ENCODE results near the gene CYP26A1.

DNA sequence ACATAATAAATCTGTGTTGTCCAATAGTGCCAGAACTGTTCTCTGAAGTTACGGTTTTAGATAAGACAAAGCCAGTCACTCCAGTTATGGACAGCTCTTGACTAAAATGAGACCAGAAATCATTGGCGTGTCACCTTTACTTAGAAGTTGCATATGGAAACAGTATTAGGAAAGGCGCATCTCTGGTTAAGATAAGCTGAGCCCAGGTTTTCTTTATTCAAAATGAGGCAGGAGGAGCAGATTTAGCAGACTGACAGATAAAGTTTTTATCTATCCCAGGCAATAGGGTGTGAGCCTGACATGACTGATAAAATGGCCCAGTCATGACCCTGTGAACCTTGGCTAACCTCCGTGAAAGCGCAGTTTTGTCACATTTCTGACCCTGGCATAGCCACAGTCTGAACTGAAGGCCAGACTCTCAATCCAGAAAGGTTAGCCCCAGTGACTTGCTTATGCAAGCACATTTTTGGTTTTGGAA is 4.2 kb downstream of the CYP26A1 start:
- TF ChIP-seq, protein P1, sequence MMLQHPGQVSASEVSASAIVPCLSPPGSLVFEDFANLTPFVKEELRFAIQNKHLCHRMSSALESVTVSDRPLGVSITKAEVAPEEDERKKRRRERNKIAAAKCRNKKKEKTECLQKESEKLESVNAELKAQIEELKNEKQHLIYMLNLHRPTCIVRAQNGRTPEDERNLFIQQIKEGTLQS (IDR thresholded peaks at IDR 0.05) = no peak
- TF ChIP-seq POLR2A (IDR thresholded peaks at IDR 0.05; ENCODE audit: borderline replicate concordance, extremely low read depth, insufficient read depth, insufficient read length) (no peak), SP1 (IDR thresholded peaks at IDR 0.05; ENCODE audit: low read depth) (no peak), EZH2 (IDR thresholded peaks at IDR 0.05) (no peak)
- TF ChIP-seq, protein P2, sequence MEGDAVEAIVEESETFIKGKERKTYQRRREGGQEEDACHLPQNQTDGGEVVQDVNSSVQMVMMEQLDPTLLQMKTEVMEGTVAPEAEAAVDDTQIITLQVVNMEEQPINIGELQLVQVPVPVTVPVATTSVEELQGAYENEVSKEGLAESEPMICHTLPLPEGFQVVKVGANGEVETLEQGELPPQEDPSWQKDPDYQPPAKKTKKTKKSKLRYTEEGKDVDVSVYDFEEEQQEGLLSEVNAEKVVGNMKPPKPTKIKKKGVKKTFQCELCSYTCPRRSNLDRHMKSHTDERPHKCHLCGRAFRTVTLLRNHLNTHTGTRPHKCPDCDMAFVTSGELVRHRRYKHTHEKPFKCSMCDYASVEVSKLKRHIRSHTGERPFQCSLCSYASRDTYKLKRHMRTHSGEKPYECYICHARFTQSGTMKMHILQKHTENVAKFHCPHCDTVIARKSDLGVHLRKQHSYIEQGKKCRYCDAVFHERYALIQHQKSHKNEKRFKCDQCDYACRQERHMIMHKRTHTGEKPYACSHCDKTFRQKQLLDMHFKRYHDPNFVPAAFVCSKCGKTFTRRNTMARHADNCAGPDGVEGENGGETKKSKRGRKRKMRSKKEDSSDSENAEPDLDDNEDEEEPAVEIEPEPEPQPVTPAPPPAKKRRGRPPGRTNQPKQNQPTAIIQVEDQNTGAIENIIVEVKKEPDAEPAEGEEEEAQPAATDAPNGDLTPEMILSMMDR (IDR thresholded peaks at IDR 0.05 in 2 of 3, conservative IDR thresholded peaks at IDR 0.05 in 1 of 3; ENCODE audit: borderline replicate concordance in 1 of 3, insufficient read depth in 1 of 3, low read depth in 2 of 3, low read length in 2 of 3) = no peak
